GM10847 (cell line): ENCODE results near the gene NR6A1.

Source experiments
- POLR2A ChIP-seq: IDR thresholded peaks from 2 replicates; pipeline ENCODE4 v1.6.1; 2011; ENCODE audit not compliant: insufficient read length; ENCODE audit errors: extremely low read depth

The NR6A1 gene

GRCh38 chr9:124522121-124523098, 248.7 kb downstream of the NR6A1 start:
- TF ChIP-seq POLR2A: no peak

- no peak for TF ChIP-seq POLR2A
Observed at GRCh38 chr9:124521142-124521541, 250.0 kb downstream of the NR6A1 start.

DNA sequence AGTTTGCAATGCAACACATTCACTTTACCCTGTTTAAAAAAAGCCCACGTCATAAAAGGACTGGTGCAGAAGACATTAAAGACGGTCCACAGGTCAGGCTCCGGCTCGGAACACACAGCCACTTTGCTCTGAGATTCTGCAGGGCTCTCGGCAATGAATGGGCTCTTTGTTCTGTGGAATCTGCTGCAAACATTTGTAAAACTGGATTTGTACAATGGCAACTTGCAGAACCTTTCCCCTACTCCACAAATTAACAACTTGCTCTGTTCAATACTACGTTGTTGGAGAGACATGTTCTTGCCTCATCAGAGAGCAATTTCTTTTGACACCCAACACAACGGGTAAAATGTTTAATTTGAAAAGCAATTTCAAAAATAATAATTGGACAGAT, 250.9 kb downstream of the NR6A1 start:
- TF ChIP-seq POLR2A: no peak

DNA sequence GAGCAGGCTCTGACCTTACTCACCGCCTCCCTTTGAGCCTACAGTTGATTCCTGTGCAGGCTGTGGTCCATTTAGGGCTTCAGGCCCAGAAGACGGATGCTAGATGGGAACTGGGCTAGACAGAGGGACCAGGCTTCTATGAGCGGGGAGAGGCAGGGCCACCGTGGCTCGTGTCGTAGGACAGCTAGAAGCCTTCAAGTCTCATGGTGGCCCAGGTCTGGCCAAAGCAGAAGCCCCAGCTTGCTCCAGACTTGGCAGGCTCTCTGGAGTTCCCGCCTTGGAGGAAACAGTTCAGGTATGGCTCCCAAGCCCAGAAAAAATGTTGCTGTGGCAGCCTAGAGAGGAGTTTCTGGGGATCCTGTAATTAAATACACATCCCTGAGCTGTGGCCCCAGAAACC, 253.0 kb downstream of the NR6A1 start:
- TF ChIP-seq POLR2A: no peak

GRCh38 chr9:124517600-124517999, 253.5 kb downstream of the NR6A1 start:
- no peak for TF ChIP-seq POLR2A

- TF ChIP-seq POLR2A: no peak
Observed at GRCh38 chr9:124514874-124515273, 256.2 kb downstream of the NR6A1 start.

DNA sequence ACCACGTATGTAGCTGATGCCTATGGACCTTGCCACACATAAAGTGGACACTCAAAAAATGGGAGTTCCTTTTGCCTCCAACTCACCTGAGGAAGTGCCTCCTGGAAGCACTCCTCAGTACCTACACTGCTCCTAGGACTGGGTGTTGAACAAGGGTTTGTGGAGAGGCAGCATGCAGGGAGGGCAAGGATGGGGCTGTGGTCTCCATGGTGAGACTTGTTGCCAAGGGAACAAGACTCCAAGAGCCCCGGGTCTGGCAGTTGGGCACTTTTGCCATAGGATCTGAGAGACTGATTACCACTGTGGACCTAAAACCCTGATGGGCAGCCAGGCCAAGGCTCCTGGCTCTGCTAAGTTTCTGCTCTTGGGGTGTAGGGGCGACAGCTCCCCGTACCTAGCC, 257.0 kb downstream of the NR6A1 start:
- TF ChIP-seq POLR2A: no peak

- TF ChIP-seq POLR2A: no peak
Observed at GRCh38 chr9:124513376-124513994, 257.6 kb downstream of the NR6A1 start.

DNA sequence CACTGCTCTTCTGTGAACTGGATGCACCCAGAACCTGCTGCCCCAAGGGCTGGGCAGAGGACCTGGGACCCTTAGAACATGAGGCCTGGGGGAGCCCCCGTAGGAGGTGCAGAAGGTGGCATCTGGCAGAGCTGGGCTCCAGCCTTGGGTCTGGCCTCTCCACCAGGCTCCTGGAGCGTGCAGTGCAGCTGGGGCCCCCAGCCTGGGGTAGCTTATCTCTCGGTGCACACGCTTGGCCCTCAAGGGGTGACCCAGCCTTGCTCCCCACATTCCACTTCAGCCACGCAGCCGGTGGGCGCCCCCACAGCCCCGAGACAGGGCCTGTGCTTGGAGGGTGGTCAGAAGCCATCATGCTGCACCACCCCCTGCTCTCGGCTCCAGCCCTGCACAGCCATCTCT, 258.3 kb downstream of the NR6A1 start:
- no peak for TF ChIP-seq POLR2A

DNA sequence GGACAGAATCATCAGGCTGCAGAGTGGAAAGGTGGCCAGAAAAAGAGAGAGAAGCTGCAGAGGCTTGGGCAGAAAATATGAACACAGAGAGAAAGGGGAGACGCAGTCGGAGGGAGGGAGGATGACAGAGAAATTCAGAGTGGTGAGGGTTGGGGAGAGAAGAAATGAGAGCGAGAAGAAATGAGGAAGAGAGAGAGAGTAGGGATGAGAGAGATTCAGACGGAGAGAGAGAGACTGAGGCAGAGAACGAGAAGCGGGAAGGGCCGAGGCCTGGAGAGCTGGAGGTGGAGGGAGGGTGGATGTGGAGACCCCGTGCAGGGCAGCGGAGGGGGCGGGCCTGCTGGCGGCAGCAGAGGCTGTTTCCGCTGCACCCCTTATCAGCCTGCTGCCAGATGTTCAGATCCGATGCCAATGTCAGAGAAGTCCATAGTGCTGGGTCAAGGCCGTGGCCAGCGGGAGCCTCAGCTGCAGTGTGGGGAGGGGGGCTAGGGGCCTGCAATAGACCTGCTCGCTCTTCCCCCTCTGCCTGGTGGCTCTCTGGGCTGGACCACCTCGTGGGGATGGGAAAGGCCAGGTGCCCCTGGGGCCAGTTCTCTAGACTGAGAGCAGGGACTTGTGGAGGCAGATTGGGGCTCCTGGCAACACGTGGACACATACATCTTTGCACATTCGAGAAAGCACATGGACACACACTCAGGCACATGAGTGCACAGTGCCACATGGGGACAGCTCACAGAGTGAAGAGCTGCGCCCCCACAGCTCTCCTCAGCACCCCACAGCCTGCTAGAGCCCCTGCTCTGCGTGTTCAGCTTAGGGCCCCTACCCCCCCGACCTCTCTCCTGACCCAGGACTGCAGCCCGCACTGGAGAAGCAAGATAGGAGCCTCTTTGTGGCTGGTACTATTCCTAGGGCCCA, 259.0 kb downstream of the NR6A1 start:
- TF ChIP-seq POLR2A: no peak

- no peak for TF ChIP-seq POLR2A
Observed at GRCh38 chr9:124511426-124511840, 259.7 kb downstream of the NR6A1 start.

GRCh38 chr9:124510650-124511425, 260.3 kb downstream of the NR6A1 start:
- no peak for TF ChIP-seq POLR2A

GRCh38 chr9:124507880-124508423, 263.2 kb downstream of the NR6A1 start:
- TF ChIP-seq POLR2A: no peak
